ENCODE results near the gene CCDC192. TPM values are rescaled to one million over a fixed set of nuclear protein-coding genes. Genes with fewer than 3 reads are reported as not detected.

Gene CCDC192
- total RNA-seq, 2 experiments from 2014 or later, result not detected

DNA sequence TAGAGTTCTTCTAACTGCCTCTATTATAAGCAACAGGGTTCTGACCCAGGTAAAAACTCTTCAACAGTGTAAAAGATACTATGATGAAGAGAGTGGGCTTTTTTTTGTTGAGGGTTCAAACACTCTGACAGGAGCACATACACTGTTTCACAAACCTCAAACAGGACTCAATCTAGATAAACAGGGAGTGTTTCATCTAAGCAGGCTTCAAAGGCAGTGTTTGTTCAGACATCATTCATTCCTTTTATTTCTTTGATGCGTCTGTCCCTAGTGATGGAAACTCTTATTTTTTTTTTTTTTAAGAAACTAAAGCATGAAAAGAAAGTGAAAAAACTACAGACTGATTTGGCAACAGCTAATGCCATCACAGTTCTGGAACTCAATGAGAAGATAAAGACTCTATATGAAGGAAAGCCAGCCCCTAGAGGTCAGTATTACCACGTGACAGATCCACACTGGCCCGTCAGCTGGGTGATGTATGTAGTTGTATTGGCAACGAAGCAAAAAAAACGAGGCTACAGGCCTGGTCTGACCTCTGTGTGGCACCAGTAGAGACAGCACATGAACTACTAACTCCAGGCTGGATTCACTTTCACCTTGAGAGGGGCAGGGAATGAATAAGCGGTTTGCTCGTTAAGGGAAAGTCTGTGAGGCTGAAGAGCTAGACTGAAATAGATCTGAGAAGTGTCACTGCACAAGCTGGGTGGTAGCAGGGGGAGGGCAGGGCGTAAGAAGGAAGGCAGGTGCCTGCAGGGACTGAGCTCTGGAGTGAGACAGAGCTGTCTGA is 172.2 kb downstream of the CCDC192 start:
- no peaks in the 10 kb centered on the region for H3K36me3 Mint-ChIP-seq (ENCODE audit: low read depth)
- Histone ChIP-seq H3K27me3 (ENCODE audit: control insufficient read depth in 1 of 2, insufficient read depth in 2 of 2, low read length in 2 of 2) (no peaks in the 10 kb centered on the region), H3K27ac (ENCODE audit: low read depth in 1 of 2, low read length in 2 of 2) (no peak overlapping the region), H3K4me3 (ENCODE audit: low read length) (no peak overlapping the region), H3K9me3 (ENCODE audit: control insufficient read depth in 1 of 2, insufficient read depth in 1 of 2, low read length in 2 of 2) (no peaks in the 10 kb centered on the region), H3K36me3 (ENCODE audit: insufficient read depth, low read length) (no peaks in the 10 kb centered on the region), H3K4me1 (ENCODE audit: insufficient read depth, low read length) (no peaks in the 10 kb centered on the region)
- ATAC-seq (ENCODE audit: poor library complexity) (peak; percentile 29), DNase-seq (peak in 5 of 14 experiments; percentile 5 to 43 (median 31))
- intact Hi-C loops (cut with DNase I, micrococcal nuclease), result loop anchor here (2.0 to 10.0 kb wide), 2 partner anchors 327 to 329 kb away; no protein-coding TSS in a partner anchor
- ChIA-PET POLR2A (no interaction called here), CTCF (interaction anchor here (0.8 to 2.3 kb wide), 4 partner anchors 10 to 325 kb away, joined by 3 to 5 read pairs (median 3); no protein-coding TSS in a partner anchor)
- TF ChIP-seq, protein P1, sequence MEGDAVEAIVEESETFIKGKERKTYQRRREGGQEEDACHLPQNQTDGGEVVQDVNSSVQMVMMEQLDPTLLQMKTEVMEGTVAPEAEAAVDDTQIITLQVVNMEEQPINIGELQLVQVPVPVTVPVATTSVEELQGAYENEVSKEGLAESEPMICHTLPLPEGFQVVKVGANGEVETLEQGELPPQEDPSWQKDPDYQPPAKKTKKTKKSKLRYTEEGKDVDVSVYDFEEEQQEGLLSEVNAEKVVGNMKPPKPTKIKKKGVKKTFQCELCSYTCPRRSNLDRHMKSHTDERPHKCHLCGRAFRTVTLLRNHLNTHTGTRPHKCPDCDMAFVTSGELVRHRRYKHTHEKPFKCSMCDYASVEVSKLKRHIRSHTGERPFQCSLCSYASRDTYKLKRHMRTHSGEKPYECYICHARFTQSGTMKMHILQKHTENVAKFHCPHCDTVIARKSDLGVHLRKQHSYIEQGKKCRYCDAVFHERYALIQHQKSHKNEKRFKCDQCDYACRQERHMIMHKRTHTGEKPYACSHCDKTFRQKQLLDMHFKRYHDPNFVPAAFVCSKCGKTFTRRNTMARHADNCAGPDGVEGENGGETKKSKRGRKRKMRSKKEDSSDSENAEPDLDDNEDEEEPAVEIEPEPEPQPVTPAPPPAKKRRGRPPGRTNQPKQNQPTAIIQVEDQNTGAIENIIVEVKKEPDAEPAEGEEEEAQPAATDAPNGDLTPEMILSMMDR (IDR thresholded peaks at IDR 0.05), result no peak
- no peak overlapping the region for H3K27ac Mint-ChIP-seq
- H3K9me3 Mint-ChIP-seq, result no peaks in the 10 kb centered on the region
- no peak overlapping the region for H3K4me3 Mint-ChIP-seq
- no peaks in the 10 kb centered on the region for H3K4me1 Mint-ChIP-seq (ENCODE audit: low read depth)
- peaks cover 5% of the 10 kb centered on the region for H3K27me3 Mint-ChIP-seq

DNA sequence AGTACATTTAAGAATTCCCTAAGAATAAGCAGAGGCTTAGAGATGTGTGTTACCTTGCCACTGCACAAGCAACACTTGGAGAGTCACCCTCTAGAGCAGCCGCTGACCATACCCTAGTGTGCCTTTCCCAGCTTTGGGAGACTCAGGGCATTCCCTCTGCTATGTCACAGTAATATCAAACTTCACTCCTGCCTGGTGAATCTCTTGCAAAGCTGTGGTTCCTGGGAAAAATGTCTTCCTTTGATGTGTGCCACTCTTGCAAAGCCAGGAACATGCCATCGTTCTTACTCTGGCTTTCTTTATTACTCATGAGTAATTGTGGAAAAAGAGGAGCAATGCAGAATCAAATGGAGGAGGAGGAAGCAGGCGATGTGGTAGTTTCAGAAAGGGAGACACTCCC is 173.2 kb downstream of the CCDC192 start:
- H3K9me3 Mint-ChIP-seq, result no peaks in the 10 kb centered on the region
- no peaks in the 10 kb centered on the region for H3K36me3 Mint-ChIP-seq (ENCODE audit: low read depth)
- Histone ChIP-seq H3K27me3 (ENCODE audit: control insufficient read depth in 1 of 2, insufficient read depth in 2 of 2, low read length in 2 of 2) (no peaks in the 10 kb centered on the region), H3K36me3 (ENCODE audit: insufficient read depth, low read length) (no peaks in the 10 kb centered on the region), H3K4me3 (ENCODE audit: low read length) (no peak overlapping the region), H3K4me1 (ENCODE audit: insufficient read depth, low read length) (no peaks in the 10 kb centered on the region), H3K9me3 (ENCODE audit: control insufficient read depth in 1 of 2, insufficient read depth in 1 of 2, low read length in 2 of 2) (no peaks in the 10 kb centered on the region), H3K27ac (ENCODE audit: low read depth in 1 of 2, low read length in 2 of 2) (no peak overlapping the region)
- ChIA-PET POLR2A (no interaction called here), CTCF (interaction anchor here (2.3 kb wide), 1 partner anchor 9 kb away, joined by 5 read pairs; no protein-coding TSS in a partner anchor)
- intact Hi-C loops (cut with DNase I, micrococcal nuclease), result loop anchor here (2.0 to 10.0 kb wide), 2 partner anchors 326 to 328 kb away; no protein-coding TSS in a partner anchor
- DNase-seq, result no peak
- TF ChIP-seq, protein P1 (IDR thresholded peaks at IDR 0.05), result no peak
- ATAC-seq (ENCODE audit: poor library complexity), result no peak
- no peaks in the 10 kb centered on the region for H3K4me1 Mint-ChIP-seq (ENCODE audit: low read depth)
- no peak overlapping the region for H3K27ac Mint-ChIP-seq
- H3K4me3 Mint-ChIP-seq, result no peak overlapping the region
- peaks cover 5% of the 10 kb centered on the region for H3K27me3 Mint-ChIP-seq

DNA sequence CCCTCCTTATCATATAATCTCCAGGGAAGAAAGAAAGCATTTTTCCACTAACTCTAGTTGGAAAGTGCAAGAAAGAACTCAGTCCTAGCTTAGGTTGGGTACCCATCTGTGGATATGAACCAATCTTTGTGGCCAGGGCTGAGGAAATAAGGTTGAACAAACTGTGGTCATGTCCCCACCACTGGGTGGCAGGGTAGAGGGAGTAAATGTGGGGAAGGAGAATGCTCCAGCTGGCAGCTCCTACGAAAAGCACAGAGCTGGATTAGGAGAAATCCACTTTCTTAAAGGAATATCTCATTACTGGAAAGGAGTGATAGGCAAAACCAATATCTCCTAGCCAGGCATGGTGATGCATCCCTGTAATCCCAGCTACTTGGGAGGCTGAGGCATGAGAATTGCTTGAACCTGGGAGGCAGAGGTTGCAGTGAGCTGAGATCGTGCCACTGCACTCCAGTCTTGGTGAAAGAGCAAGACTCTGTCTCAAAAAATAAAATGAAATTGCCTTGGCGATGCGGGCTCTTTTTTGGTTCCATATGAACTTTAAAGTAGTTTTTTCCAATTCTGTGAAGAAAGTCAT is 175.1 kb downstream of the CCDC192 start:
- ATAC-seq (ENCODE audit: poor library complexity) (no peak), DNase-seq (peak in 4 of 14 experiments; percentile 4 to 13 (median 8))
- Histone ChIP-seq H3K4me3 (ENCODE audit: low read length) (no peak overlapping the region), H3K4me1 (ENCODE audit: insufficient read depth, low read length) (no peaks in the 10 kb centered on the region), H3K36me3 (ENCODE audit: insufficient read depth, low read length) (no peaks in the 10 kb centered on the region), H3K27ac (ENCODE audit: low read depth in 1 of 2, low read length in 2 of 2) (no peak overlapping the region), H3K27me3 (ENCODE audit: control insufficient read depth in 1 of 2, insufficient read depth in 2 of 2, low read length in 2 of 2) (no peaks in the 10 kb centered on the region), H3K9me3 (ENCODE audit: control insufficient read depth in 1 of 2, insufficient read depth in 1 of 2, low read length in 2 of 2) (no peaks in the 10 kb centered on the region)
- intact Hi-C loops (cut with DNase I, micrococcal nuclease), result loop anchor here in 1 of 2 experiments (10.0 kb wide), 1 partner anchor 327 kb away; no protein-coding TSS in a partner anchor
- TF ChIP-seq, protein P1 (IDR thresholded peaks at IDR 0.05), result no peak
- no peaks in the 10 kb centered on the region for H3K9me3 Mint-ChIP-seq
- ChIA-PET CTCF (no interaction called here), POLR2A (no interaction called here)
- no peaks in the 10 kb centered on the region for H3K4me1 Mint-ChIP-seq (ENCODE audit: low read depth)
- no peaks in the 10 kb centered on the region for H3K36me3 Mint-ChIP-seq (ENCODE audit: low read depth)
- peaks cover 5% of the 10 kb centered on the region for H3K27me3 Mint-ChIP-seq
- H3K4me3 Mint-ChIP-seq, result no peak overlapping the region
- no peak overlapping the region for H3K27ac Mint-ChIP-seq

All from CD4-positive, alpha-beta T cell (primary cell).